H9 (cell line): ENCODE measurements around the gene CFAP46. TPM values are rescaled to one million over a fixed set of nuclear protein-coding genes. Genes with fewer than 3 reads are reported as not detected.

ENCODE experiments used
- DNase-seq: peaks from one replicate; pipeline ENCODE4 v3.0.0-alpha.2; 2017
- H2AFZ ChIP-seq: one replicate; pipeline ENCODE4 v1.6.1; 2013; ENCODE audit warnings: mild to moderate bottlenecking, low read length, control low read depth, moderate library complexity
- H2AK5ac ChIP-seq: 2 replicates; pipeline ENCODE4 v1.6.1; 2013; ENCODE audit warnings: low read length, control low read depth, mixed read lengths; ENCODE audit not compliant: insufficient read length
- H2BK120ac ChIP-seq: one replicate; pipeline ENCODE4 v1.6.1; 2013; ENCODE audit warnings: low read depth, mild to moderate bottlenecking, low read length, control low read depth, inconsistent platforms; ENCODE audit not compliant: poor library complexity, severe bottlenecking
- H2BK12ac ChIP-seq: 2 replicates; pipeline ENCODE4 v1.6.1; 2013; ENCODE audit warnings: low read length, control low read depth, mixed read lengths, low read depth; ENCODE audit not compliant: insufficient read length
- H2BK15ac ChIP-seq: 2 replicates; pipeline ENCODE4 v1.6.1; 2013; ENCODE audit warnings: low read depth, low read length, control low read depth
- H2BK20ac ChIP-seq: one replicate; pipeline ENCODE4 v1.6.1; 2013; ENCODE audit warnings: low read depth, mild to moderate bottlenecking, low read length, control low read depth, inconsistent platforms; ENCODE audit not compliant: poor library complexity, severe bottlenecking
- H2BK5ac ChIP-seq: 2 replicates; pipeline ENCODE4 v1.6.1; 2013; ENCODE audit warnings: low read length, control low read depth, mixed read lengths; ENCODE audit not compliant: insufficient read length
- H3K14ac ChIP-seq: 2 replicates; pipeline ENCODE4 v1.6.1; 2013; ENCODE audit warnings: low read length, control low read depth; ENCODE audit not compliant: insufficient read depth
- H3K18ac ChIP-seq: 2 replicates; pipeline ENCODE4 v1.6.1; 2013; ENCODE audit warnings: low read depth, mild to moderate bottlenecking, mixed read lengths, low read length, control low read depth; ENCODE audit not compliant: insufficient read length
- H3K23ac ChIP-seq: 2 replicates; pipeline ENCODE4 v1.6.1; 2013; ENCODE audit warnings: low read length, control low read depth, mixed read lengths, low read depth; ENCODE audit not compliant: insufficient read length
- H3K23me2 ChIP-seq: 2 replicates; pipeline ENCODE4 v1.6.1; 2013; ENCODE audit warnings: low read depth, mild to moderate bottlenecking, mixed read lengths, low read length, control low read depth; ENCODE audit not compliant: insufficient read length, poor library complexity, severe bottlenecking
- H3K27ac ChIP-seq: 2 replicates; pipeline ENCODE4 v1.5.1; 2013; ENCODE audit warnings: low read length, control low read depth, mixed read lengths, low read depth; ENCODE audit not compliant: insufficient read length
- H3K27me3 ChIP-seq: 2 replicates; pipeline ENCODE4 v1.6.1; 2013; ENCODE audit warnings: low read length, control low read depth, inconsistent platforms; ENCODE audit not compliant: insufficient read depth
- H3K4ac ChIP-seq: 2 replicates; pipeline ENCODE4 v1.6.1; 2013; ENCODE audit warnings: low read depth, mild to moderate bottlenecking, control low read depth, inconsistent platforms, low read length, moderate library complexity
- H3K4me1 ChIP-seq: 2 replicates; pipeline ENCODE4 v1.6.1; 2013; ENCODE audit warnings: low read length, control low read depth, inconsistent platforms; ENCODE audit not compliant: insufficient read depth
- H3K4me2 ChIP-seq: 2 replicates; pipeline ENCODE4 v1.6.1; 2013; ENCODE audit warnings: low read length, control low read depth, mixed read lengths; ENCODE audit not compliant: insufficient read length, insufficient read depth
- H3K56ac ChIP-seq: 2 replicates; pipeline ENCODE4 v1.6.1; 2013; ENCODE audit warnings: low read depth, mild to moderate bottlenecking, mixed read lengths, low read length, control low read depth; ENCODE audit not compliant: insufficient read length
- H3K79me1 ChIP-seq: 2 replicates; pipeline ENCODE4 v1.6.1; 2013; ENCODE audit warnings: low read depth, mild to moderate bottlenecking, moderate library complexity, low read length, control low read depth, inconsistent platforms; ENCODE audit not compliant: insufficient read depth, poor library complexity, severe bottlenecking
- H3K79me2 ChIP-seq: 2 replicates; pipeline ENCODE4 v1.6.1; 2013; ENCODE audit warnings: low read length, control low read depth, inconsistent platforms; ENCODE audit not compliant: insufficient read depth
- H3K9ac ChIP-seq: 2 replicates; pipeline ENCODE4 v1.6.1; 2013; ENCODE audit warnings: low read length, control low read depth, mixed read lengths; ENCODE audit not compliant: insufficient read length; ENCODE audit errors: extremely low read depth
- H3K9me3 ChIP-seq: one replicate; pipeline ENCODE4 v1.6.1; 2013; ENCODE audit warnings: low read depth, low read length, inconsistent platforms; ENCODE audit not compliant: control insufficient read depth
- H3T11ph ChIP-seq: one replicate; pipeline ENCODE4 v1.6.1; 2013; ENCODE audit warnings: mild to moderate bottlenecking, low read length, control low read depth, inconsistent platforms
- H4K20me1 ChIP-seq: one replicate; pipeline ENCODE4 v1.6.1; 2013; ENCODE audit not compliant: control insufficient read depth, insufficient read length, insufficient read depth
- H4K5ac ChIP-seq: 2 replicates; pipeline ENCODE4 v1.6.1; 2013; ENCODE audit warnings: low read depth, mild to moderate bottlenecking, mixed read lengths, low read length, control low read depth; ENCODE audit not compliant: insufficient read length
- H4K8ac ChIP-seq: replicated peaks from 2 replicates; pipeline ENCODE4 v1.6.1; 2013; ENCODE audit warnings: low read length, control low read depth, mixed read lengths, low read depth; ENCODE audit not compliant: insufficient read length
- H4K91ac ChIP-seq: 2 replicates; pipeline ENCODE4 v1.6.1; 2013; ENCODE audit warnings: low read depth, mild to moderate bottlenecking, moderate library complexity, mixed read lengths, low read length, control low read depth; ENCODE audit not compliant: insufficient read length
- H3K27ac Mint-ChIP-seq, 3 experiments: 2 replicates in 2 of 3; 3 replicates in 1 of 3; pipeline ENCODE4 v1.8.0; 2020 to 2021; ENCODE audit warnings: mixed read lengths in 3 of 3, mild to moderate bottlenecking in 1 of 3, moderate library complexity in 1 of 3
- H3K27me3 Mint-ChIP-seq: 2 replicates; pipeline ENCODE4 v1.8.0; 2021; ENCODE audit warnings: low read depth, mild to moderate bottlenecking, moderate library complexity, mixed read lengths
- H3K36me3 Mint-ChIP-seq, 3 experiments: 2 replicates in 2 of 3; 3 replicates in 1 of 3; pipeline ENCODE4 v1.8.0; 2020 to 2021; ENCODE audit warnings: low read depth in 3 of 3, mixed read lengths in 3 of 3; ENCODE audit not compliant: insufficient read depth in 1 of 3
- H3K4me1 Mint-ChIP-seq, 2 experiments: 2 replicates each; pipeline ENCODE4 v1.8.0; 2020; ENCODE audit warnings: mixed read lengths in 2 of 2
- H3K4me3 Mint-ChIP-seq, 2 experiments: 2 replicates in 1 of 2; 3 replicates in 1 of 2; pipeline ENCODE4 v1.8.0; 2020 to 2021; ENCODE audit warnings: mild to moderate bottlenecking in 2 of 2, mixed read lengths in 2 of 2, moderate library complexity in 1 of 2
- H3K9me3 Mint-ChIP-seq, 2 experiments: 2 replicates in 1 of 2; 3 replicates in 1 of 2; pipeline ENCODE4 v1.8.0; 2020; ENCODE audit warnings: mild to moderate bottlenecking in 2 of 2, mixed read lengths in 2 of 2, moderate library complexity in 1 of 2
- CTCF ChIP-seq: fragments of 200-600 bp; sonication (generic); conservative IDR thresholded peaks from 3 replicates; pipeline ENCODE4 v1.8.0; 2021; ENCODE audit warnings: antibody characterized with exemption, mild to moderate bottlenecking
- WGBS: extraction: QIAGEN DNeasy Blood & Tissue Kit; methylation state at CpG from one replicate; pipeline ENCODE4 v1.1.7; 2013; ENCODE audit warnings: missing lambda C conversion rate, low lambda C conversion rate, mixed read lengths; ENCODE audit not compliant: insufficient read length; ENCODE audit errors: extremely low coverage; 5-methylcytosine and 5-hydroxymethylcytosine counted together
- total RNA-seq: library from RNA; stranded (reverse); gene quantifications from 2 replicates; pipeline ENCODE4 v1.2.1, GENCODE V29; 2021

The CFAP46 gene
- total RNA-seq, 1 experiment from 2014 or later = 3.1 TPM

DNA sequence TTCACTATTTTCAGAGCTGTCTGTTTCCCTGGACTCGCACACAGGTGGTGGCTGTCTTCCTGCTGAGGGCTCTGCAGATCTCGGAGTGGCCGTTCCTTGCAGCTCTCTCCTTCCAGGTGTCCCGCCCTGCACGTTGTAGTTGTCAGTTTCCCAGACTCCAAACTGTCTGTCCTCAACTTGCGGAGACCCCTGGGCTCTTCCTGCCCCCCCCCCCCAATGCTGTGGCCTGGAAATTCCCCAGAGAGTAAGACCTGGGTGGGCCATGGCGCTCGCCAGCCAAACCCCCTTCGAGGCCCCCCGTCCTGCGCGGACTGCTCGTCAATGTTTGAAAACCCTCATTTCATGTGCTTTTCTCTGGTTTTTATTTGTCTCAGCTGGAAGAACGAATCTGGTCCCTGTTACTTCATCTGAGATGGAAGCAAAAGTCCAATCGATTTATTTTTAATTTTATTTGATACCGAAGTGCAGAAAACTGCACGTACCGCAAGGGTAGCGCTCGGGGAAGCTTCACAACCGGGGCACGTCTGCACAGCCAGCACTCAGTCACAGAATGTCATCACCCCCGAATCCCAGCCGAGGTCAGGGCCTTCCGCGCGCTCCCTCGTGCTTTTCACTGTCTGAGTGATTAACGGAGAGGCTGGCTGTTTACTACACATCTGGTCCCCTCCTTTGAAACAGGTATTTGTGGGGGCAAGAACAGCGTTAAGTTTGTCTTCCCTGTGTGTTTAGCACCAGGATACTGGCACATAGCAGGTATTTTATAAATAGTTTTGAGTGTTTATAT is 110.0 kb downstream of the CFAP46 start:
- H3K9me3 Mint-ChIP-seq = peaks cover 11 to 26% of the 10 kb centered on the region in 2 experiments
- Histone ChIP-seq H3K27me3 (no peaks in the 10 kb centered on the region), H2BK15ac (no peak overlapping the region), H2BK20ac (no peak overlapping the region), H3K79me1 (no peaks in the 10 kb centered on the region), H3K14ac (no peak overlapping the region), H3K9me3 (no peaks in the 10 kb centered on the region), H4K20me1 (no peaks in the 10 kb centered on the region), H3K79me2 (no peaks in the 10 kb centered on the region), H4K91ac (no peak overlapping the region), H2BK5ac (no peak overlapping the region), H3K23ac (no peak overlapping the region), H3K4ac (no peak overlapping the region), H3K9ac (no peak overlapping the region), H3T11ph (no peak overlapping the region), H3K27ac (no peak overlapping the region), H2BK120ac (no peak overlapping the region), H3K18ac (no peak overlapping the region), H3K56ac (no peak overlapping the region), H3K23me2 (no peaks in the 10 kb centered on the region), H3K4me1 (no peaks in the 10 kb centered on the region), H2AFZ (no peak overlapping the region), H4K8ac (no peak overlapping the region), H3K4me2 (no peak overlapping the region), H2BK12ac (no peak overlapping the region), H2AK5ac (no peak overlapping the region), H4K5ac (no peak overlapping the region)
- H3K27ac Mint-ChIP-seq = no peak overlapping the region
- WGBS = no CpG with 5 or more reads among the region's 30 CpGs
- H3K4me3 Mint-ChIP-seq = no peak overlapping the region
- peaks cover 0 to 4% of the 10 kb centered on the region in 2 experiments; a peak in 1 of 4 replicates for H3K4me1 Mint-ChIP-seq
- peaks cover 11% of the 10 kb centered on the region for H3K27me3 Mint-ChIP-seq
- H3K36me3 Mint-ChIP-seq = peaks cover 0 to 4% (median 0%) of the 10 kb centered on the region in 3 experiments; a peak in 3 of 7 replicates
- DNase-seq = no peak
- TF ChIP-seq CTCF = no peak
